GM18498 (cell line): ENCODE measurements around the gene PLEKHH2.
A peak's percentile ranks its signal among the peaks of the same experiment; 100 is the strongest.
"Not testable (repeated sequence)": the region's sequence is repeated elsewhere in the genome, so short reads cannot be mapped to it uniquely, and the experiment has no call there.

Experiments
- ATAC-seq: cut with Tn5 transposase; IDR thresholded peaks from one replicate; pipeline ENCODE4 v1.9.1; 2021; ENCODE audit warnings: mild to moderate bottlenecking, moderate library complexity; ENCODE audit not compliant: unreplicated experiment

The PLEKHH2 gene

DNA sequence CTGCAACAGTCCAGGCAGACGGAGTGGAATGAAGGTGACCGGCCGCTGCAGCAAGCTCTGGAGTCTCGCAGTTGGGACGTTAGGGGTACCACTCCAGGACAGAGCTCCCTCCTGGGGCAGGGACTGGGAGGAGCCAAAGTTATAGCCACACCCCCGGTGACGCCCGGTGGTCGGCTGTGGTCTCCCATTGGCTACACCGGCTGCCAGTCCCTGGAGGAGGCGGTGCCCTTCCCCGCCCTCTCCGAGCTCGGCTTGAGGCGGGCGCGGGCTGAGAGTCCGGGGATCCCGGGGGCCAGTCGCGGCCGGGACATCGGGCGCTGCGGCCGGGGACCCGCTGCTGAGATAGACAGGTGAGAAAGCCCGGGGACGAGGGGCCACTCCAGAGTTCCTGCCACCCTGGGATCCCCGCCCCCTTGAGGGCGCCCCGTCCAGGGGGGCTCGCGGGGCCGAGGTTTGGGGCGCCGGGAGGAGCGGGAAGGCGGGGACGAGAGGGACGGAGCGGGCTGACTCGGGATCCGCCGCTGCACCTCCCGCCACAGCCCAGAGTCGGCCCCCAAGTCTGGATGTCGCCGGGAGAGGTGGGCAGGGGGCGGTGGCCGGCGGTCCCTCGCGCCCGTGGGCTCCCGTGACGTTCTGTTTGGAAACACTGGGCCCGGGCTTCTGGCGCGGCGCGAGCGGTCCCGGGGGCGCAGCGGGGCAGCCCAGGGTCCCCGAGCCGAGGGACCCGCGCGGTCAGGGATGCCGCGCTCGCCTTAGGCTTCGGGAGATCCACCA, at the start of gene PLEKHH2:
Gene PLEKHH2 (plus strand): TSS at position 231 of the 774 bp plus-strand sequence. CDS start 7,414 bp downstream, outside the sequence.
- peak; percentile 100 for ATAC-seq

GRCh38 chr2:43592443-43592842, 44.6 kb upstream of the PLEKHH2 start:
- no peak for ATAC-seq

- ATAC-seq, result no peak
Observed at GRCh38 chr2:43593254-43593653, 43.8 kb upstream of the PLEKHH2 start.

GRCh38 chr2:43594875-43595274, 42.2 kb upstream of the PLEKHH2 start:
- ATAC-seq, result no peak

- peak; percentile 99 for ATAC-seq
Observed at GRCh38 chr2:43595603-43596412, 41.3 kb upstream of the PLEKHH2 start, which contains the start of gene THADA. Gene THADA (minus strand): TSS chr2:43596038. CDS start chr2:43592392, 3,646 bp downstream.

GRCh38 chr2:43600596-43600995, 36.5 kb upstream of the PLEKHH2 start:
- not testable (repeated sequence) for ATAC-seq

- no peak for ATAC-seq
Observed at GRCh38 chr2:43604674-43605073, 32.4 kb upstream of the PLEKHH2 start.

GRCh38 chr2:43605079-43605655, 31.9 kb upstream of the PLEKHH2 start:
- ATAC-seq, result no peak

DNA sequence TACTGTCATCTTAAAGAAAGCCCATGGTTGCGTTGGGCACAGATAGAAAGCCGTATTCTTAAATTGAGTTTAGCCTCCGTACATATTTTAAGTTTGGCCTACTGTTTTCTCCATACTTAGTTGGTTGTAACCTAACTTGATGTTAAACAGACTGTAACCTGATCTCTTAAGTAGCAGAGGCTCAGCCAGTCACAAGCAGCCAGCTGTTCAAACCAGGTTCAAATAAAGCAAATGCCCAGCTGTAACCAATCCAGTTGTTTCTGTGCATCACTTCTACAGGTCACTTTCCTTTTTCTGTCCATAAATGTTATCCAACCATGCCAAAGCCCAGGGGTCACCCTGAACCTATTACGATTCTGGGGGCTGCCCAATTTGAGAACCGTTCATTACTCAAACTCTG, 31.2 kb upstream of the PLEKHH2 start:
- no peak for ATAC-seq

DNA sequence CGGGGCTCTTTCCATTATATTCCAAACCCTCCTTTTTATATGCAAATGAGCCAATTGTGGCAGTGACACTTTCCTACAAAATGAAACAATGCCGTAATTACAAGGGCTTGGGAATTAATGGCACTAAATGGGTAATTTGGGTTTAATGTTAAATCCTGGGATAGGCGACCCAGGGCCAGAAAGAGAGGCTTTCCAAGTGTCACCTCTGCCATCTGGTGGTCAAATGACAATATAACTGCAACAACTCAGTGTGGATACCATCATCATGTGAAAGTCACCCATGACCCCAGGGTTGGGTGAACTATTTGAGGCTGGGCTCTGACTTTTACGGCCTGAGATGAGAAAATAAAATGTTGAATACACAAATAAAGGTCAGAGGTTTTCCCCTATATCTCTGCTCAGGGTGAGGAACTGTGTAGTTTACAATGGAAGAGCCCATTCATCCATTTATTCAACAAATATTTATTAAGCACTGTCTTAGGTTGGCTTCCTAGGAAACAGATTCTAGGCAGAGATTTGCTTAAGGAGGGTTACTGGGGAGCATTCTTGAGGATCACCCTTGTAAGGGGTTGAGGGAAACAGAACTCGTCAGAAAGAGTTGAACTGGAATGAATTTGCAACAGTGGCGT, 27.7 kb upstream of the PLEKHH2 start:
- ATAC-seq, result peak; percentile 63

- ATAC-seq, result no peak
Observed at GRCh38 chr2:43610361-43610760, 26.7 kb upstream of the PLEKHH2 start.

DNA sequence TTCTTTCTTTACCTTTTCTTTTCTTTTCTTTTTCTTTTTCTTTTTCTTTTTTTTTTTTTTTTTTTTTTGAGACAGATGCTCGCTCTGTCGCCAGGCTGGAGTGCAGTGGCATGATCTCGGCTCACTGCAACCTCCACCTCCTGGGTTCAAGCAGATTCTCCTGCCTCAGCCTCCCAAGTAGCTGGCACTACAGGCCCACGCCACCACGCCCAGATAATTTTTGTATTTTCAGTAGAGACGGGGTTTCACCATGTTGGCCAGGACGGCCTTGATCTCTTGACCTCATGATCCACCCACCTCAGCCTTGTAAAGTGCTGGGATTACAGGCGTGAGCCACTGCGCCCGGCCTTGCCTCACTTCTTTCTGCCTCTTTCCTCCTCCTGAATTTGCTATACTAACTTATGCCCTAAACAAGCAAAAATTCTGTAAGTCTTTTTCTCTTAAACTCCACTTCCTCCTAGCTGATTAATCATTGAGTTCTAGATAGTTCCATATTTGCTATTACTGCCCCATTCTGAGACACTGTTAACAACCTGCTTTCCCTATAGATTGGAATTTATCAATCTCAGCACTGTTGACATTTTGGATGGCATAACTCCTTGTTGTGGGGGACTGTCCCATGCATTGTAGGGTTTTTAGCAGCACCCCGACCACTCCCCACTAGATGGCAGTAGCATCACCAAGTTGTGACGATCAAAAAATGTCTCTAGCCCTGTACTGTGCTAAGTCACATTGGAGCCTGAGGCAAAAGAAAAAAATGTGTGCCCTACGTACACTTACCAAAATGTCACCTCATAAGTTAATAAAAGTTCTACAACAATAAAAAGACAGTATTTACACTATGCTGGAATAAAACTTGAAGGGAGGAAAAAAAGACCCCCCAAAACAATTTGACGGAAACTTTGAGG, 24.8 kb upstream of the PLEKHH2 start:
- ATAC-seq, result no peak

- no peak for ATAC-seq
Observed at GRCh38 chr2:43612944-43613343, 24.1 kb upstream of the PLEKHH2 start.

GRCh38 chr2:43616967-43617680, 19.9 kb upstream of the PLEKHH2 start:
- no peak for ATAC-seq

- no peak for ATAC-seq
Observed at GRCh38 chr2:43619511-43619910, 17.5 kb upstream of the PLEKHH2 start.

GRCh38 chr2:43622931-43623451, 14.1 kb upstream of the PLEKHH2 start:
- no peak for ATAC-seq

GRCh38 chr2:43631618-43632317, 5.3 kb upstream of the PLEKHH2 start:
- ATAC-seq, result no peak

DNA sequence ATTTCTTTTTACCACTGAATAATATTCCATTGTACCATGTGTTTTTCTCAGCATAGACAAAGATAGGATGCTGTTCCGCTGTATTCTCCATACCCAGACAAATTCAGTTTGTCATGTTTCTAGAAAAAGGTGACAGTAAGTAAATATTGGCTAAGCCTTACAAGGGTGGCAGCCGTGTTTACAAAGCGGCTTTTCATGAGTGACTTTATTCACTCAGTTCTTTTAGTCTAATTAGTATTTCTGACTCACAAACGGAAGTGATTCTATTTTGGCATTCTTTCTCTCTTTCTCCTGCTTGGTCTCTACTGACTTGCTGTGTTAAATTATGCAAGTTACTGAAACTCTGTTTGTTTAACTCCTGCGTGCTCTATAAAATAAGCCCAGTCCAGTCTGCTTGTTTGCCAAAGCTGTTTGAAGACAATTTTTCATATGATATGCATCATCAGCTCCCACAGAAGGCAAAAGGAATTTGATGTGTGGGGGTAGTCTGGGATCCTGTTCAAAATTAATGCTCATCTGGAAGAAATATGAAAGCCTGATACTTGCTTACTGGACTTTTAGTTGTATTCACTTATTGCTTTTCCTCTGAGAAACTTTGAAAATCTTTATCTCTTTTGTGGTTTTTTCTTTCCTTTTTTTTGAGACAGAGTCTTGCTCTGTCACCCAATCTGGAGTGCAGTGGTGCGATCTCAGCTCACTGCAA, 2.3 kb upstream of the PLEKHH2 start:
- ATAC-seq, result no peak
